HEK293 (cell line): ENCODE measurements around the gene DXO.
"Not testable (repeated sequence)": the region's sequence is repeated elsewhere in the genome, so short reads cannot be mapped to it uniquely, and the experiment has no call there.

Experiments
- EGR2 ChIP-seq: fragments of 450-650 bp; formaldehyde crosslinking; IDR thresholded peaks from 2 replicates; pipeline ENCODE4 v1.5.1; 2016; ENCODE audit warnings: low read depth, missing biosample characterization, missing genetic modification characterization
- ZNF10 ChIP-seq: fragments of 450-650 bp; formaldehyde crosslinking; IDR thresholded peaks from 2 replicates; pipeline ENCODE4 v1.5.1; 2017; ENCODE audit warnings: missing biosample characterization, missing genetic modification characterization
- ZNF133 ChIP-seq: fragments of 450-650 bp; formaldehyde crosslinking; IDR thresholded peaks from 2 replicates; pipeline ENCODE4 v1.5.1; 2016; ENCODE audit warnings: missing biosample characterization, missing genetic modification characterization
- ZNF138 ChIP-seq: fragments of 450-650 bp; formaldehyde crosslinking; IDR thresholded peaks from 2 replicates; pipeline ENCODE4 v1.5.1; 2016; ENCODE audit warnings: missing biosample characterization, missing genetic modification characterization, borderline replicate concordance
- ZNF610 ChIP-seq: fragments of 450-650 bp; formaldehyde crosslinking; IDR thresholded peaks from 2 replicates; pipeline ENCODE4 v1.5.1; 2016; ENCODE audit warnings: missing biosample characterization, missing genetic modification characterization, borderline replicate concordance
- ZNF701 ChIP-seq: fragments of 450-650 bp; formaldehyde crosslinking; IDR thresholded peaks from 2 replicates; pipeline ENCODE4 v1.5.1; 2016; ENCODE audit warnings: missing biosample characterization, missing genetic modification characterization
- TF ChIP-seq, protein P1 (sequence below): fragments of 450-650 bp; formaldehyde crosslinking; IDR thresholded peaks from 2 replicates; pipeline ENCODE4 v1.5.1; 2016; ENCODE audit warnings: missing biosample characterization, missing genetic modification characterization
- TF ChIP-seq, protein P2 (sequence below): fragments of 450-650 bp; formaldehyde crosslinking; IDR thresholded peaks from 2 replicates; pipeline ENCODE4 v1.5.1; 2016; ENCODE audit warnings: missing biosample characterization, missing genetic modification characterization
- TF ChIP-seq, protein P3 (sequence below): fragments of 450-650 bp; formaldehyde crosslinking; IDR thresholded peaks from 2 replicates; pipeline ENCODE4 v1.5.1; 2016; ENCODE audit warnings: missing biosample characterization, missing genetic modification characterization
- TF ChIP-seq, protein P4 (sequence below): fragments of 450-650 bp; formaldehyde crosslinking; IDR thresholded peaks from 2 replicates; pipeline ENCODE4 v1.5.1; 2016; ENCODE audit warnings: missing biosample characterization, missing genetic modification characterization, low read depth
- TF ChIP-seq, protein P5 (sequence below): fragments of 450-650 bp; formaldehyde crosslinking; IDR thresholded peaks from 2 replicates; pipeline ENCODE4 v1.5.1; 2016; ENCODE audit warnings: missing biosample characterization, missing genetic modification characterization

DNA sequence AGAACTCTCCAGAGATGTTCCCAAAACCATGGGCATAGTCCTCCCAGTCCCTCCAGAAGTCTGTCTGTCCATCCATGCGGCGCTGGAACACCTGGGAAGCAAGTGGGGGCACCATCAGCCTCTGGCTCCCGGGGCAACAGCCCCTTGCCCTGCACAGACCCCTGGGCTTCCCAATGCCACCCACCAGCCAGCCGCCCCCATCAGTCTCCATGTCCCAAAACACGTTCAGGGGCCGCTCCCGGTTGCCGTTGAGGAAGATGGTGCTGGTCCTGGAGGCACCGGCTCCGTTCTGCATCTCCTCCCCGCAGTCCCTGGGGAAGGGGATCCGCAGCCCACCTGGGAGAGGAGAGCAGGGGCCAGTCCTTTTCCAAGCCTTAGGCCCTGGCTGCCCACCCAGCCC is 37.6 kb upstream of the DXO start:
- not testable (repeated sequence) for TF ChIP-seq ZNF138 (tag by site-specific recombination); EGR2 (tag by site-specific recombination); ZNF10 (tag by site-specific recombination); ZNF701; ZNF610 (tag by site-specific recombination); ZNF133 (tag by site-specific recombination)
- TF ChIP-seq, protein P1, sequence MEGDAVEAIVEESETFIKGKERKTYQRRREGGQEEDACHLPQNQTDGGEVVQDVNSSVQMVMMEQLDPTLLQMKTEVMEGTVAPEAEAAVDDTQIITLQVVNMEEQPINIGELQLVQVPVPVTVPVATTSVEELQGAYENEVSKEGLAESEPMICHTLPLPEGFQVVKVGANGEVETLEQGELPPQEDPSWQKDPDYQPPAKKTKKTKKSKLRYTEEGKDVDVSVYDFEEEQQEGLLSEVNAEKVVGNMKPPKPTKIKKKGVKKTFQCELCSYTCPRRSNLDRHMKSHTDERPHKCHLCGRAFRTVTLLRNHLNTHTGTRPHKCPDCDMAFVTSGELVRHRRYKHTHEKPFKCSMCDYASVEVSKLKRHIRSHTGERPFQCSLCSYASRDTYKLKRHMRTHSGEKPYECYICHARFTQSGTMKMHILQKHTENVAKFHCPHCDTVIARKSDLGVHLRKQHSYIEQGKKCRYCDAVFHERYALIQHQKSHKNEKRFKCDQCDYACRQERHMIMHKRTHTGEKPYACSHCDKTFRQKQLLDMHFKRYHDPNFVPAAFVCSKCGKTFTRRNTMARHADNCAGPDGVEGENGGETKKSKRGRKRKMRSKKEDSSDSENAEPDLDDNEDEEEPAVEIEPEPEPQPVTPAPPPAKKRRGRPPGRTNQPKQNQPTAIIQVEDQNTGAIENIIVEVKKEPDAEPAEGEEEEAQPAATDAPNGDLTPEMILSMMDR (tag by site-specific recombination) = not testable (repeated sequence)
- TF ChIP-seq, protein P2, sequence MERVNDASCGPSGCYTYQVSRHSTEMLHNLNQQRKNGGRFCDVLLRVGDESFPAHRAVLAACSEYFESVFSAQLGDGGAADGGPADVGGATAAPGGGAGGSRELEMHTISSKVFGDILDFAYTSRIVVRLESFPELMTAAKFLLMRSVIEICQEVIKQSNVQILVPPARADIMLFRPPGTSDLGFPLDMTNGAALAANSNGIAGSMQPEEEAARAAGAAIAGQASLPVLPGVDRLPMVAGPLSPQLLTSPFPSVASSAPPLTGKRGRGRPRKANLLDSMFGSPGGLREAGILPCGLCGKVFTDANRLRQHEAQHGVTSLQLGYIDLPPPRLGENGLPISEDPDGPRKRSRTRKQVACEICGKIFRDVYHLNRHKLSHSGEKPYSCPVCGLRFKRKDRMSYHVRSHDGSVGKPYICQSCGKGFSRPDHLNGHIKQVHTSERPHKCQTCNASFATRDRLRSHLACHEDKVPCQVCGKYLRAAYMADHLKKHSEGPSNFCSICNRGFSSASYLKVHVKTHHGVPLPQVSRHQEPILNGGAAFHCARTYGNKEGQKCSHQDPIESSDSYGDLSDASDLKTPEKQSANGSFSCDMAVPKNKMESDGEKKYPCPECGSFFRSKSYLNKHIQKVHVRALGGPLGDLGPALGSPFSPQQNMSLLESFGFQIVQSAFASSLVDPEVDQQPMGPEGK (tag by site-specific recombination) = not testable (repeated sequence)
- TF ChIP-seq, protein P3, sequence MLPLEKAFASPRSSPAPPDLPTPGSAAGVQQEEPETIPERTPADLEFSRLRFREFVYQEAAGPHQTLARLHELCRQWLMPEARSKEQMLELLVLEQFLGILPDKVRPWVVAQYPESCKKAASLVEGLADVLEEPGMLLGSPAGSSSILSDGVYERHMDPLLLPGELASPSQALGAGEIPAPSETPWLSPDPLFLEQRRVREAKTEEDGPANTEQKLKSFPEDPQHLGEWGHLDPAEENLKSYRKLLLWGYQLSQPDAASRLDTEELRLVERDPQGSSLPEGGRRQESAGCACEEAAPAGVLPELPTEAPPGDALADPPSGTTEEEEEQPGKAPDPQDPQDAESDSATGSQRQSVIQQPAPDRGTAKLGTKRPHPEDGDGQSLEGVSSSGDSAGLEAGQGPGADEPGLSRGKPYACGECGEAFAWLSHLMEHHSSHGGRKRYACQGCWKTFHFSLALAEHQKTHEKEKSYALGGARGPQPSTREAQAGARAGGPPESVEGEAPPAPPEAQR (tag by site-specific recombination) = not testable (repeated sequence)
- TF ChIP-seq, protein P4, sequence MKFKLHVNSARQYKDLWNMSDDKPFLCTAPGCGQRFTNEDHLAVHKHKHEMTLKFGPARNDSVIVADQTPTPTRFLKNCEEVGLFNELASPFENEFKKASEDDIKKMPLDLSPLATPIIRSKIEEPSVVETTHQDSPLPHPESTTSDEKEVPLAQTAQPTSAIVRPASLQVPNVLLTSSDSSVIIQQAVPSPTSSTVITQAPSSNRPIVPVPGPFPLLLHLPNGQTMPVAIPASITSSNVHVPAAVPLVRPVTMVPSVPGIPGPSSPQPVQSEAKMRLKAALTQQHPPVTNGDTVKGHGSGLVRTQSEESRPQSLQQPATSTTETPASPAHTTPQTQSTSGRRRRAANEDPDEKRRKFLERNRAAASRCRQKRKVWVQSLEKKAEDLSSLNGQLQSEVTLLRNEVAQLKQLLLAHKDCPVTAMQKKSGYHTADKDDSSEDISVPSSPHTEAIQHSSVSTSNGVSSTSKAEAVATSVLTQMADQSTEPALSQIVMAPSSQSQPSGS = not testable (repeated sequence)
- TF ChIP-seq, protein P5, sequence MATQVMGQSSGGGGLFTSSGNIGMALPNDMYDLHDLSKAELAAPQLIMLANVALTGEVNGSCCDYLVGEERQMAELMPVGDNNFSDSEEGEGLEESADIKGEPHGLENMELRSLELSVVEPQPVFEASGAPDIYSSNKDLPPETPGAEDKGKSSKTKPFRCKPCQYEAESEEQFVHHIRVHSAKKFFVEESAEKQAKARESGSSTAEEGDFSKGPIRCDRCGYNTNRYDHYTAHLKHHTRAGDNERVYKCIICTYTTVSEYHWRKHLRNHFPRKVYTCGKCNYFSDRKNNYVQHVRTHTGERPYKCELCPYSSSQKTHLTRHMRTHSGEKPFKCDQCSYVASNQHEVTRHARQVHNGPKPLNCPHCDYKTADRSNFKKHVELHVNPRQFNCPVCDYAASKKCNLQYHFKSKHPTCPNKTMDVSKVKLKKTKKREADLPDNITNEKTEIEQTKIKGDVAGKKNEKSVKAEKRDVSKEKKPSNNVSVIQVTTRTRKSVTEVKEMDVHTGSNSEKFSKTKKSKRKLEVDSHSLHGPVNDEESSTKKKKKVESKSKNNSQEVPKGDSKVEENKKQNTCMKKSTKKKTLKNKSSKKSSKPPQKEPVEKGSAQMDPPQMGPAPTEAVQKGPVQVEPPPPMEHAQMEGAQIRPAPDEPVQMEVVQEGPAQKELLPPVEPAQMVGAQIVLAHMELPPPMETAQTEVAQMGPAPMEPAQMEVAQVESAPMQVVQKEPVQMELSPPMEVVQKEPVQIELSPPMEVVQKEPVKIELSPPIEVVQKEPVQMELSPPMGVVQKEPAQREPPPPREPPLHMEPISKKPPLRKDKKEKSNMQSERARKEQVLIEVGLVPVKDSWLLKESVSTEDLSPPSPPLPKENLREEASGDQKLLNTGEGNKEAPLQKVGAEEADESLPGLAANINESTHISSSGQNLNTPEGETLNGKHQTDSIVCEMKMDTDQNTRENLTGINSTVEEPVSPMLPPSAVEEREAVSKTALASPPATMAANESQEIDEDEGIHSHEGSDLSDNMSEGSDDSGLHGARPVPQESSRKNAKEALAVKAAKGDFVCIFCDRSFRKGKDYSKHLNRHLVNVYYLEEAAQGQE (tag by site-specific recombination) = not testable (repeated sequence)
